OCI-LY7 (cell line): ENCODE results near the gene EPX.

Source experiments
- CTCF ChIP-seq: fragments of 200-600 bp; sonication (generic); conservative IDR thresholded peaks from 2 replicates; pipeline ENCODE4 v1.5.1; 2014; ENCODE audit warnings: mild to moderate bottlenecking, antibody characterized with exemption, low read length, moderate library complexity, mixed read lengths
- EZH2phosphoT487 ChIP-seq: fragments of 200-600 bp; sonication (generic); IDR thresholded peaks from 2 replicates; pipeline ENCODE4 v1.6.1; 2018; ENCODE audit warnings: low read depth, borderline replicate concordance, mild to moderate bottlenecking, mixed run types, antibody characterized with exemption, low read length, moderate library complexity, mixed read lengths

GRCh38 chr17:58184986-58185761 is 7.4 kb upstream of the EPX start:
- TF ChIP-seq CTCF (no peak), EZH2phosphoT487 (no peak)
